ENCODE results near the gene CDKN2AIP.
"Not testable (repeated sequence)": the region's sequence is repeated elsewhere in the genome, so short reads cannot be mapped to it uniquely, and the experiment has no call there.

CDKN2AIP gene

DNA sequence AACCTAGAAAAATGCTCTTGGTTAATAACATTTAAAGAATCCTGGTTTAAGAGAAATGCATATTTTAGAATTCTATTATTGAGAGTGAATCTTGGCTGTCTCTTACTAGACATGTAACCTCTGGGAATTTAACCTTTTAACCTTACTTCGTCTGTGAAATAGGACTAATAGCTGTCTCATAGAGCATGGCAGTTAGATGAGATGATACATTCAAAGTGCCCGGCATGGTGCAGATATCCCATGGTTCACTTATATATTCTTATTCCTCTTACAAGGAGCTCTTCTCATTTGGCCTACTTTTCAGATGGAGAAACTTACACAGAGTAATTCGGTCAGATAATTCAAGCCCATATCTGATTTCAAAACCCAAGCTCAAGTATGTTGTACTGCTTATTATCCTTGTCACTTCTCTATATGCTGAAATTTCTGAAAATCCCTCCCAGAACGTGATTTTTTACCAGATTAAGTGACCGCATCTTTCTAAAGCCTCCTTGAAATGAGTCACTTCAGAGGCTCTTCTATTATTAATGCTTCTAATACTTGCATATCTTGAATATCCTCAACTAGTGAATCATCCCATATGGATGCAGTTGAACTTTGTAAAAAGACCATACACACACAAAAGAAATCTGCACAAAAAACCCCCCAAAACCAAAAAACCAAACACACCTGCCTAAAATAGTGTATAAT lies 4.9 kb downstream of the CDKN2AIP start:
- no peak for DNase-seq

DNA sequence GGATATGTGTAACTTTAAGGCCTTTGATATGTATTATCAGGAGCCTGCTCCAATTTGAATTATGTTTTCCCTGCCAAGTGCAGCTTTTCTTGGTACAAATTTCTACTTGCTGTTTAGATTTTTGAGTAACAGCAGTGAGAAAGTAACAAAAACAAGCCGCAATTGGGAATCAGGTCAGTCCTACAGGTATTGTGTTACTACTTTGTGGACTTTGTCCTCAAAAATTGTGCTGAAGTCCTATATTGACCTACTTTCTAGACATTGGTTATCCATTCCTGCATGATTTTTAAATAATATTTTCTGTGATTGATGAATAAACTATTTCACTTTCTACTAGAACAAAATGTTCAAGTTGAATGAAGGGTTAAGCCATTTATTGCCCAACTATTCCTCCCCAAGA lies 5.7 kb downstream of the CDKN2AIP start:
- DNase-seq: no peak

DNA sequence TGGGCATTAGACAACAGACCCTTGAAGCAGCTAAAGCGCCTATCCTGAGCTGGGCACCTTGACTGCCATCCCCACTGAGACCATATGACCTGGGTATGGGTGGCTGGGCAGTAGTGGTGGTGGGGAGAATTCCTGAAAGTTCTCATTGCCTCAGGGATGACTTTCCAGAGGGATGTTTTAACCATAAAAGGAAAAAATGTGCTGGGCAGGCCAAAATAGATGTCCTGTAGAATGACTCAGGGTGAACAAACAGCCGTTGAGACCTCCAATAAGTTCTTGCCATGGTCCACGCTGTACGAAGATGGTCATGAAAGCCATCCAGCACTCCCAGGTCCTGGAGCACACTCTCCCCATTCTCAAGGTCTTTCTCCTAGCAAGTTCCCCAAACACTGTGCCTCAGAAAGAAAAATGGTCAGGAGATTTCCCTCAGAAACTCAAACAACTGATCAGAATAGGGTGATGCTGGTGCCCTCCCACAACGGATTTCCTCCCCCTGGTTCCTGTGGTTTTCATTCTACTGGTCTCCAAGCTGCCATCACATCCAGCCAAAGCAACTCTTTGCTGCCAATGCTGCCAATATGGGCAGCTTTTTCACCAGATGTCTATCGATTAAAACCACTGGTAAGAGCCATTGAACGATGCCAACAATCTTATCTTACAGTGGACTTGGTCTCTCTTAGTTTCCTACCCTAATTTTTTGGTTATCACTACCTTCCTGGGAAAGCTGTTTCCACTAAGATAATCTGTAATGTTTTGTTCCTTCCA lies 11.2 kb downstream of the CDKN2AIP start:
- DNase-seq: no peak

DNA sequence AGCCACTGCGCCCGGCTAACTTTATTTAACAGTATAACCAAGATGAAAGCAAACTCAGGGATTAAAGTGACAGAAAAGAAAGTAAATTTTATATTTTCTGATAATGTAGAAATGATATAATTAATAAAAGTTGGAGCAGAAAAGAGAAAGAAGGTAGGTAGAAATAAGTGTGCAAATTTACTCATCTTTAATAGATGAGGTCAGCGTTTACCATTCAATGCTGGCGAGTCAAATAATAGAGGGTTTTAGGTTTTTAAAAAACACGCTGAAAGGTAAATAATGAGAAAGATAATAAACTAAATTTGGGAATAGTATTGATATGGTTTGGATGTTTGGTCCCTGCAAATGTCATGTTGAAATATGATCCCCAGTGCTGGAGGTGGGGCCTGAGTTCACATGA lies 13.6 kb downstream of the CDKN2AIP start:
- DNase-seq: no peak

DNA sequence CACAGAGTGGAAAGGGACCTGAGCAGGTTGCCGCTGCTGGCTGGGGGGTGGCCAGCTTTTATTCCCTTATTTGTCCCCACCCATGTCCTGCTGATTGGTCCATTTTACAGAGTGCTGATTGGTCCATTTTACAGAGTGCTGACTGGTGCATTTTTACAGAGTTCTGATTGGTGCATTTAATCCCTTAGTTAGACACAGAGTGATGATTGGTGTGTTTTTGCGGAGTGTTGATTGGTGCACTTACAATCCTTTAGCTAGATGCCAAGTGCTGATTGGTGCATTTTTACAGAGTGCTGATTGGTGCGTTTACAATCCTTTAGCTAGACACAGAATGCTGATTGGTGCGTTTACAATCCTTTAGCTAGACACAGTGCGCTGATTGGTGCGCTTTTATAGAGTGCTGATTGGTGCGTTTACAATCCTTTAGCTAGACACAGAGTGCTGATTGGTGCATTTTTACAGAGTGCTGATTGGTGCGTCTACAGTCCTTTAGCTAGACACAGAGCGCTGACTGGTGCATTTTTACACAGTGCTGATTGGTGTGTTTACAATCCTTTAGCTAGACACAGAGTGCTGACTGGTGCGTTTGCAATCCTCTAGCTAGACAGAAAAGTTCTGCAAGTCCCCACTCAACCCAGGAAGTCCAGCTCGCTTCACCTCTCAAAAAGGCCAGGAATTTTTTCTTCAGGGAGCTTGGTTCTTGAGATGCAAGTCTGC lies 19.6 kb downstream of the CDKN2AIP start:
- not testable (repeated sequence) for DNase-seq

DNA sequence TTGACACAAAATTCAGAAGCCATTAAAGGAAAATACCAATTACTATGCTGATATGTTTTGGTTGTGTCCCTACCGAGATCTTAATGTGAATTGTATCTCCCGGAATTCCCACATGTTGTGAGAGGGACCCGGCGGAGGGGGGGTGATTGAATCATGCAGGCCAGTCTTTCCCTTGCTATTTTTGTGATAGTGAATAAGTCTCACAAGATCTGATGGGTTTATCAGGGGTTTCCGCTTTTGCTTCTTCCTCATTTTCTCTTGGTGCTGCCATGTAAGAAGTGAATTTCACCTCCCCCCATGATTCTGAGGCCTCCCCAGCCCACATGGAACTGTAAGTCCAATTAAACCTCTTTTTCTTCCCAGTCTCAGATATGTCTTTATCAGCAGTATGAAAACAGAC lies 21.4 kb downstream of the CDKN2AIP start:
- DNase-seq: not testable (repeated sequence)

DNA sequence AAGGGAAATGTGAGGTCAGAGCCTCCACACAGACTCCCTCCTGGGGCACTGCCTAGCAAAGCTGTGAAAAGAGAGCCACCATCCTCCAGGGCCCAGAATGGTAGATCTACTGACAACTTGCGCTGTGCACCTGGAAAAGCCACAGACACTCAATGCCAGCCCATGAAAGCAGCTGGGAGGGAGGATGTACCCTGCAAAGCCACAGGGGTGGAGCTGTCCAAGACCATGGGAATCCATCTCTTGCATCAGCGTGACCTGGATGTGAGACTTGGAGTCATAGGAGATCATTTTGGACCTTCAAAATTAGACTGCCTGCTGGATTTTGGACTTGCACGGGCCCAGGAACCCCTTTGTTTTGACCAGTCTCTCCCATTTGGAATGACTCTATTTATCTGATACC lies 22.8 kb downstream of the CDKN2AIP start:
- DNase-seq: no peak

DNA sequence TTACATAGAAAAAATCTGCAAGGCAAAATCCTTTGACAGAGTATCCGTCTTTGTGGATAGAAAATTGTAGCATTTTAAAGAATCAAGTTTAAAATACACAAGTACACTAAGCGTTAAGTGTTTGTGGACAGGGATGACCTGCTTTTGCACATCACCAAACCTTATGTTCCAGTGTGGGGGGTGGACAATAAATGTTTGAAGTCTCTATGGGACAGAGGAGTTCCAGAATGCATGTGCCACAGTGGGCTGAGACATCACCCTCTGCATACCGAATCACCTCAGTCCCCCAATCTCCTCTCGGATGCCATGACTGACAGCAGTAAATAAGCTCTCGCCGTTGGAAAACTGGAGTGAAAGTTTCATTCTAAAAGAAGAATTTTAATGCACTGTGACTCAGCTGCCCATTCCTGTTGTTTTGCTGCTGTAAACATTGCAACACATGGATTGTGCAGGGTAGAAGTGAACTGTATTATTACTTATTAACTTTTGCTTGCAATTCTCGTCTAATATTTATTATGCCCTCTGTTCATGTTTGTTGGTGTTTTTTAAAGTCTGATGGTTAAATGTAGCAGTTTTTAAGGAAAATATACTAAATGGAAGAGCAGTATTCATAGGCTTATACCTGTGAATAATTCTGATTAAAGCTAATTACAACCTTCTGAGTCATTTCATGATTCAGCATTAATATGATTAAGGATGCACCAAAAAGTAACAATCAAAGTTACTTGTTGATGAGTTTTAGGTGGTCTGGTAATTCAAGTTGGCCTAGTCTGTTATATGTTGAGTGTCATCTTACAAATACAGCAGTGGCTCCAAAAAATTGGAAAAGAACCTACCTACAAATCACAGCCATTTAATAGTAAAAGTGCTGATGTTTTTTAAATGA lies 24.0 kb downstream of the CDKN2AIP start:
- no peak for DNase-seq

DNA sequence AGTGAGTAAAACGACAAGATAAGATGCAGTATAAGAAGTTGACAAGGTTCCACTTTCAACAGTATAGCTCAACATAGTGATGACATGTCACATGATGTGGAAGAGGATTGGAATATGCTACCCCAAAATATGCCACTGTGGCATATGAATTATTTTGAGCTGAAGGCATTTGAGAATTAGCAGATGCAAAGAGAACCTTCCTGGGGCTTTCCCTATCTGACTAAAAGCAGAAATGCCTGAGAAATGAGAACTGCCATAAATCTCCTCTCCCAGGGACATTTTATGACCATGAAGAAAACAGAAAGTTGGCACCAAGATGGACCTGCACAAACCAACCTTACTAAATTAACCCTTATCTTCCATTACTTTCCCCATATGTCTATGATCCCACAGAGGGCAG lies 24.8 kb downstream of the CDKN2AIP start:
- no peak for DNase-seq

DNA sequence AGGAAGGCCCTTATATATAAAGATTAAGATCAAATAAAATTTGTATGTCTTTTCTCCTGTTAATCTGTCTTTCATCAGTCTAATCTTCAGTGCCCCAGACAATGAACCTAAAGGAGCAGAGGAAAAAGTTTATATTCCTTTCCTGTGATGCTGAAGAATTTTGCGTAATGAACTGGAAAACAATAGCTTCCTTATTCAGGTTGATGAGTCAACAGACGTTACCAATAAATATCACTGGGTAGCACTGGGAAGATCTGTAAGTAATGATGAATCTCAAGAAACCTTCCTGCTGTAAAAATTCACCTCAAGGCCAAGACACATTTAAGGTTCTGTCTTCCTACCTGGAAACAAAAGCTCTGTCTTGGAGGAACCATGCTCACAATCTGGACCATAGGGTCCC lies 25.5 kb downstream of the CDKN2AIP start:
- DNase-seq: no peak

DNA sequence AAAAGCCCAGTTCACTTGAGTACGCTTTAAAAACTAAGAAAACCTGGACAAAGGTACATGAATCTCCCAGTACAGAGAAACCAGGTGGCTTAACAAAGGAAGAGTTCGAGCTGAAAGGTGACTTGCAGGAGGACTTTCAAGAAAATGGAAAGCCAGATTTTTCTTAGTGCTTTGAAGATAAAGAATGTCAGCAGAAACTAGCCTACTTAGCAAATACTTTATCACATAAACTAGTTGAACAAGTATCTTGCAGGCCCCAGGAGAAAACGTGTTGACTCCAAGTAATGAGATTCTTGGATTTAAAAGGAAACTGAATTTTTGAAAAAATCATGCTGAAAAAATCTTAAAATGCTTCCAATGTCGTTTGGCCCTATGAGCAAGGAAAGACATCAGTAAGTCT lies 26.4 kb downstream of the CDKN2AIP start:
- DNase-seq: no peak

DNA sequence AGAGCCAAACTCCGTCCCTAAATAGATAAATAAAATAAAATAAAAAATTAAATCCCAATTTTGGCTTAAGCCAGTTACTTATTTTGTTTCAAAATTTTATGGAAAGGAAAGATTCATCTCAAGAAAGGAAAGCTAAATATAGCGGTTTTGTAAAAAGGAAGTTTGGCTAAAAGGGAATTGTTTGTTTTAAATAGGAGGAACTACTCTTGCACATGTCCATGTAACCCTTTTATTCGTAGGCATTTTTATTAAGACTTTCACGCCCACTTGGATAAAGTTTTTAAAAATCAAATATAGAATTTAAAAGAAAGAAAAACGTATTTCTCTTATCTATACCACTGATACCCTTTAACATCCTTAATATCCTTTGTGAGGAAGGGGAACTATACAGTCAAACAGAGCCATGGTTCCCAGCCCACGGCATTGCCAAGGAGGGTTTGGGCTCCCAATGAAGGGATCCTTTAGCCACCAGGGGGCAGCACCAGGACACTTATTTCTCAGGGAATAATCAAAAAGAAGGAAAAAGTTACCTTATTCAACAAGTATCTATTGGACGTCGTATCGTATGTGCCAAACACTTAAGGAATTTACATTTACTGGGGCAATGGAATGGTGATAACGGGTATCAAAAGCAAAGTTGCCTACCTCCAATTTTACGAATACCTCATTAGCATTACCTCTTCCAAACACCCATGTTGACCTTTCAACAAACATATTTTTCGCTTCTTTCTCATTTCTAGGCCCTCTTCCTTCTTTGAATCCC lies 27.7 kb downstream of the CDKN2AIP start:
- peak; percentile 70 for DNase-seq

DNA sequence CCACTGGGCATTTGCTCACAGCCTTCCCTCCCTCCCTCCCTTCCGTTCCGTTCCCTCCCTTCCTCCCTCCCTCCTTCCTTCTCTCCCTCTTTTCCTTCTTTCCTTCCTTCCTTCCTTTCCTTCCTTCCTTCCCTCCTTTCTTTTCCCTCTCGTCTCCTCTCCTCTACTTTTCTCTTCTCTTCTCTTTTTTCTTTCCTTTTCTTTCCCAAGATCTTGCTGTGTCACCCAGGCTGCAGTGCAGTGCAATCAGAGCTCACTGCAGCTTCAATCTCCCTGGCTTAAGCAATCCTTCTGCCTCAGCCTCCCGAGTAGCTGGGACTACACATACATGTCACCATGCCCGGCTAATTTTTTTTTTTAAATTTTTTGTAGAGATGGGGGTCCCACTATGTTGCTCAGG lies 33.7 kb downstream of the CDKN2AIP start:
- DNase-seq: no peak

DNA sequence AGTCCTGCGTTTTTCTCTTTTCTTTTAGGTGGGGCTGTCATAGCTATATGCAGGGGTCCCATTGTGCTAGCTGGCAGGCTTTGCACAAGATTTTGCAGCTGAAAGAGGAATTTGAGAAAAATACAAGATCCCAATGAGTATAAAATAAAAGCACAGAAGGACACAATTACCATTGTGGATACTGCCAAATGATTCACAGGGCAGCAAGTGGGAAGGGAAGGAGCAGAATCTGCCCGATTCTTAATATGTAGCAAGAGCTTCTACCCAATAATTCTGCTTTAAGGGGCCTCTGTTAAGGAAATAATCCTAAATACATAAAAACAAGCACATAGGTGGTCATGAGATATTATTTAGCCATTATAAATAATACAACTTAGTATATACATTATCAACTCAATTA lies 34.5 kb downstream of the CDKN2AIP start:
- no peak for DNase-seq

DNA sequence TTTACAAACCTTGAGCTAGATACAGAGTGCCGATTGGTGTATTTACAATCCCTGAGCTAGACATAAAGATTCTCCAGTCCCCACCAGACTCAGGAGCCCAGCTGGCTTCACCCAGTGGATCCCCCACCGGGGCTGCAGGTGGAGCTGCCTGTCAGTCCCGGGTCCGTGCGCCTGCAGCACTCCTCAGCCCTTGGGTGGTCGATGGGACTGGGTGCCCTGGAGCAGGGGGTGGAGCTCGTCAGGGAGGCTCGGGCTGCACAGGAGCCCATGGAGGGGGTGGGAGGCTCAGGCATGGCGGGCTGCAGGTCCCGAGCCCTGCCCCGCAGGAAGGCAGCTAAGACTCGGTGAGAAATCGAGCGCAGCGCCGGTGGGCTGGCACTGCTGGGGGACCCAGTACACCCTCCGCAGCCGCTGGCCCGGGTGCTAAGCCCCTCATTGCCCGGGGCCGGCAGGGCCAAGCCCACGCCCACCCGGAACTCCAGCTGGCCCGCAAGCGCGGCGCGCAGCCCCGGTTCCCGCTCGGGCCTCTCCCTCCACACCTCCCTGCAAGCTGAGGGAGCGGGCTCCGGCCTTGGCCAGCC lies 38.2 kb downstream of the CDKN2AIP start:
- not testable (repeated sequence) for DNase-seq

DNA sequence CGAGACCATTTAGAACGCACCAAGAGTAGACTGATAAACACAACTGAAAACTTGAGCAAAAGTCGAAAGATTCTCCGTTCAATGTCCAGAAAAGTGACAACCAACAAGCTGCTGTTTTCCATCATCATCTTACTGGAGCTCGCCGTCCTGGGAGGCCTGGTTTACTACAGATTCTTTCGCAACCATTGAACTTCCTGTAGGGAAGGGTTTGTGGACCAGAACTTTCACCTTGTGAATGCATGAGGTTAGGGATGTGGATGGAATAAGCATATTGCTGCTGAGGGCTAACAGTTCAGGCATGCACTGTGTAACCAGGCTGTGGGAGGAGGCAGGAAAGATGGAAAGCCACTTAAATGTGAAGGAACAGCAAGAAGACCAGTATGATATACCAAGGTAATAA lies 39.6 kb downstream of the CDKN2AIP start:
- no peak for DNase-seq

DNA sequence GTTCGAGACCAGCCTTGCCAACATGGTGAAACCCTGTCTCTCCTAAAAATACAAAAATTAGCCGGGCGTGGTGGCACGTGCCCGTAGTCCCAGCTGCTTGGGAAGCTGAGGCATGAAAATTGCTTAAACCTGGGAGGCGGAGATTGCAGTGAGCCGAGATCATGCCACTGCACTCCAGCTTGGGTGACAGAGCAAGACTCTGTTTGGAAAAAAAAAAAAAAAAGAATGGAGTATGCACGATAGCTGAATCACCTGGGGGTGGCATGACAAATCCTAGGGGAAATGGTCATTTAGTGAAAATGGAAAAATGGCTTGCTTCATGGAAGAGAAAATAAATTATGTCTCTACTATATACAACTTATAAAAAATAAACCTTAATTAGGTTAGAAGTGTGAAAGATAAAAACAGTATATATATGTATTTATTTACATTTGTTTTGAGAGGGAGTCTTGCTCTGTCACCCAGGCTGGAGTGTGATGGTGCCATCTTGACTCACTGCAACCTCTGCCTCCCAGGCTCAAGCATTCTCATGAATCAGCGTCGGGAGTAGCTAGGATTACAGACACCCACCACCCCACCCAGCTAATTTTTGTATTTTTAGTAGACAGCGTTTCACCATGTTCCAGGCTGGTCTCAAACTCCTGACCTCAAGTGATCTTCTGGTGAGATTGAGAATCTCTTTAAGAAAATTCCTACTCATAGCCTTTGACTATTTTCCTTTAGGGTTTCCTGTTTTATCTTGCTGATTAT lies 41.1 kb downstream of the CDKN2AIP start:
- no peak for DNase-seq

DNA sequence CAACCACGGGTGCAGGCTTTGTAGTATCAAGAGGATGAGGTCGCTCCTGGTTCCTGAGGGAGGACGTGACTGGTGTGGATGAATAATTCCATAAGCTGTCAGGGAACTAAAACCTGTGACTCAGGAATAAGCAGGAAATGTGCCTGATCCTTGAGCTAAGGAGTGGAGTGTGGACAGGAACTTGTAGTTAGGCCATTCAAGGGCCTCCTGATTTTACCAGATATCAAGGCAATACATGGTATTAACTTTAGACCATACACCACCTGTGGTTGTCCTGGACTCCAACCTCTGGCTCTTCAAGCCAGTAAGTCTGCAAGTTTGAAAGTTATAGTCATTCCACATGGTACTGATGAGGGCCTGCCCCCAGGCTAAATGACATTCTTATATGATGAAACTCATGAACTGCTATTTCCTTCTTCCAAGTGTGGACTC lies 48.4 kb downstream of the CDKN2AIP start:
- DNase-seq: no peak

DNA sequence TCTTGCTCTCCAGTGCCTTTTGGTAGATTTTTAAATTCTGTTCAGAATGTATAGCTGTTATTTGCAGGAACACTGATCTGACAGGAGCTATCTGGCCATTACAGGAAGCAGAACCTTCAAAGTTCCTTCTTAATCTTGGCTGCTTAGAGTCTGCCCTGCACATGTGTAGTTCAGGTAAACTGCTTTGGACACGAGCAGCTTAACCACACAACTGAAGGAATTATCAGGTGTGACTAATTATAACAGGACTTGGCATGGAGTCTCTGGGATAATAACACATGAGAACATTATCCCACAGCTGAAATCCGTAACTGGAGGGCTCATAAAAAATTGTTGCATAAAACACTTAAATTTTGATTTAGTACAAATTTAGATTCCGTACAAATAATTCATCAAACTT lies 48.8 kb downstream of the CDKN2AIP start:
- no peak for DNase-seq

DNA sequence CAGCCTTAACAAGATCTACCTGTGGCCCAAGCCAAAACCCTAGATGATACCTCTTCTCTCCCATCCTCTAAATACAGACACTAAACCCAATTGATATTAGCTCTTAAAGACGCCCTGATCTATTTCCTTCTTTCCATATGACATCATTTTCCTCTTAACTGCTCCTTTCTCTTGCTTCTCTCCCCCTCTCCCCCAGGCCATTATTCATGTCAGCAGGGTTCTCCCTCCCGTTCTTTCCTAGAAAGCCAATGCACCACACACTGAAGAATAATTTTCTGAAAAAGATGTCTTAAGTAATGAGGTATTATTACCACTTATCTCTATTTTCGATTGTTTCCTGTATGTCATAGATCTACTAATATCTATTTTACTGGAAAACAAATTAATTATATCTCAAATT lies 50.7 kb downstream of the CDKN2AIP start:
- DNase-seq: no peak
